Bronchial epithelial cell (primary cell): ENCODE data around the gene MORC2. TPM values are rescaled to one million over a fixed set of nuclear protein-coding genes. Genes with fewer than 3 reads are reported as not detected.

Experiments
- DNase-seq: peaks from one replicate; pipeline ENCODE4 v3.0.0-alpha.2; 2010; ENCODE audit warnings: low read depth
- FAIRE-seq: peaks from 2 replicates; lab custom pipeline; 2011; peaks lifted over from hg19 to GRCh38; lab: Jason Lieb, UNC
- H3K27me3 ChIP-seq: 2 replicates; pipeline ENCODE4 v1.5.1; 2011; ENCODE audit warnings: low read length; ENCODE audit not compliant: control insufficient read depth, insufficient read depth
- H3K36me3 ChIP-seq: 2 replicates; pipeline ENCODE4 v1.5.1; 2011; ENCODE audit warnings: low read length; ENCODE audit not compliant: control insufficient read depth, insufficient read depth
- H3K4me3 ChIP-seq: 2 replicates; pipeline ENCODE4 v1.5.1; 2011; ENCODE audit warnings: mild to moderate bottlenecking, low read depth, low read length, control low read depth
- CTCF ChIP-seq: IDR thresholded peaks from 2 replicates; pipeline ENCODE4 v1.5.1; 2011; ENCODE audit warnings: mild to moderate bottlenecking, moderate library complexity, low read length, control low read depth, inconsistent platforms; ENCODE audit not compliant: insufficient read depth, severe bottlenecking
- total RNA-seq: library from RNA; depleted of rRNA; stranded (reverse); fragments of >200 nt; gene quantifications from 2 replicates; pipeline ENCODE4 v1.2.1, GENCODE V29; 2014

Gene MORC2
- total RNA-seq, 1 donor from 2014 or later, result 12.6 TPM

GRCh38 chr22:30893434-30894370 lies 74.9 kb downstream of the MORC2 start:
- no peak overlapping the region for H3K4me3 ChIP-seq
- no peaks in the 10 kb centered on the region for H3K27me3 ChIP-seq
- no peaks in the 10 kb centered on the region for H3K36me3 ChIP-seq
- FAIRE-seq (no peak), DNase-seq (no peak)
- TF ChIP-seq CTCF, result no peak

- DNase-seq (no peak), FAIRE-seq (no peak)
- no peak overlapping the region for H3K4me3 ChIP-seq
Observed at GRCh38 chr22:30892731-30893221, 75.8 kb downstream of the MORC2 start.

GRCh38 chr22:30892286-30892685 lies 76.3 kb downstream of the MORC2 start:
- no peaks in the 10 kb centered on the region for H3K36me3 ChIP-seq
- no peaks in the 10 kb centered on the region for H3K27me3 ChIP-seq
- no peak for FAIRE-seq
- H3K4me3 ChIP-seq, result no peak overlapping the region
- no peak for TF ChIP-seq CTCF
- no peak for DNase-seq

More at GRCh38 chr22:30892731-30893221, 75.8 kb downstream of the MORC2 start:
- no peak for TF ChIP-seq CTCF
- H3K27me3 ChIP-seq, result no peaks in the 10 kb centered on the region
- H3K36me3 ChIP-seq, result no peaks in the 10 kb centered on the region

GRCh38 chr22:30891781-30892180 lies 76.8 kb downstream of the MORC2 start:
- no peak for TF ChIP-seq CTCF
- FAIRE-seq (no peak), DNase-seq (no peak)
- H3K27me3 ChIP-seq, result no peaks in the 10 kb centered on the region
- no peaks in the 10 kb centered on the region for H3K36me3 ChIP-seq
- no peak overlapping the region for H3K4me3 ChIP-seq

- DNase-seq, result no peak
- FAIRE-seq, result no peak
- Histone ChIP-seq H3K36me3 (no peaks in the 10 kb centered on the region), H3K27me3 (no peaks in the 10 kb centered on the region), H3K4me3 (no peak overlapping the region)
- TF ChIP-seq CTCF, result no peak
Observed at GRCh38 chr22:30891443-30891755, 77.2 kb downstream of the MORC2 start.
